Ovary (tissue), 9 donors: ENCODE measurements around the gene COL24A1. TPM values are rescaled to one million over a fixed set of nuclear protein-coding genes. Genes with fewer than 3 reads are reported as not detected.

Experiments
- DNase-seq, 5 donors: peaks; one replicate each; pipeline ENCODE4 v3.0.0-alpha.2; 2019 to 2020
- H3K27ac ChIP-seq, 2 donors: fragments of 200-600 bp; one replicate each; pipeline versions ENCODE4 v1.5.1 to v1.8.0; 2019 to 2022
- H3K27me3 ChIP-seq: fragments of 200-600 bp; one replicate; pipeline ENCODE4 v1.8.0; 2022
- H3K36me3 ChIP-seq: fragments of 200-600 bp; sonication (generic); one replicate; pipeline ENCODE4 v1.5.1; 2019
- H3K4me1 ChIP-seq: one replicate; pipeline ENCODE4 v1.8.1; 2013; ENCODE audit warnings: mild to moderate bottlenecking, moderate library complexity; ENCODE audit not compliant: insufficient read depth
- H3K4me3 ChIP-seq: fragments of 200-600 bp; sonication (generic); one replicate; pipeline ENCODE4 v1.5.1; 2017
- H3K9me3 ChIP-seq, 2 donors: fragments of 200-600 bp in 1 of 2; sonication (generic) in 1 of 2; one replicate each; pipeline versions ENCODE4 v1.5.1 to v1.8.1; 2013 to 2019; ENCODE audit warnings: mild to moderate bottlenecking in 1 of 2, moderate library complexity in 1 of 2
- EP300 ChIP-seq: sonication (generic); formaldehyde crosslinking; IDR thresholded peaks from one replicate; pipeline ENCODE4 v1.6.1; 2017; ENCODE audit warnings: antibody characterized with exemption
- POLR2A ChIP-seq: fragments of 450-650 bp; IDR thresholded peaks from one replicate; pipeline ENCODE4 v1.6.1; 2017; ENCODE audit warnings: antibody characterized with exemption, mild to moderate bottlenecking, moderate library complexity
- WGBS, 3 donors: extraction: QIAGEN DNeasy Blood & Tissue Kit in 1 of 3; methylation state at CpG; one replicate each; pipeline versions ENCODE4 v1.1.5 to v1.1.7; 2013 to 2017; 5-methylcytosine and 5-hydroxymethylcytosine counted together
- intact Hi-C, 4 donors: fragments of 100-400 bp; cut with DNase I; formaldehyde crosslinking; loops; one replicate each; pipeline versions ENCODE4 v1.11.0 to v1.15.1; 2022 to 2023
- polyA plus RNA-seq, 2 donors: library from polyadenylated mRNA; stranded (reverse); fragments of 200-250 nt in 1 of 2; fragments of 350-450 nt in 1 of 2; fragmentation: Illumina TruSeq in 1 of 2; extraction: RNeasy Lipid Tissue Mini Kit (QIAGEN cat#74804) in 1 of 2; gene quantifications; one replicate each; pipeline ENCODE4 v1.2.3, GENCODE V29; 2013 to 2014
- total RNA-seq, 7 donors: library from RNA; depleted of rRNA in 2 of 7; stranded (reverse); fragments of >200 nt in 2 of 7; fragmentation: NEBNext Ultra II Directional in 3 of 7; extraction: Animal tissue kit (Norgen Biotek cat#: 25700) in 3 of 7; gene quantifications; one replicate each; pipeline versions ENCODE4 v1.1.0 to v1.2.4, GENCODE V29; 2016 to 2023
- TF ChIP-seq, protein P1 (sequence below), 3 donors: fragments of 450-650 bp in 2 of 3; fragments of 200-600 bp in 1 of 3; IDR thresholded peaks; one replicate each; pipeline versions ENCODE4 v1.5.1 to v1.8.0; 2016 to 2022; ENCODE audit warnings: antibody characterized with exemption in 3 of 3, mild to moderate bottlenecking in 1 of 3
- donor health status: DM: no; HTN: no; CAD: no; lungs with moderate emphysema.
- donor health status: DM: no; HTN: no; CAD: no.
- donor health status: Bipolar disorder and iron deficiency.
- donor health status: DM: yes; HTN: yes; CAD: no.
- donor health status: DM: no; HTN: no; CAD: no.
- donor health status: DM: yes; HTN: yes; CAD: no.

The COL24A1 gene
- total and polyA plus RNA-seq, 9 donors, result 0.31 to 5.8 (median 0.74) TPM

DNA sequence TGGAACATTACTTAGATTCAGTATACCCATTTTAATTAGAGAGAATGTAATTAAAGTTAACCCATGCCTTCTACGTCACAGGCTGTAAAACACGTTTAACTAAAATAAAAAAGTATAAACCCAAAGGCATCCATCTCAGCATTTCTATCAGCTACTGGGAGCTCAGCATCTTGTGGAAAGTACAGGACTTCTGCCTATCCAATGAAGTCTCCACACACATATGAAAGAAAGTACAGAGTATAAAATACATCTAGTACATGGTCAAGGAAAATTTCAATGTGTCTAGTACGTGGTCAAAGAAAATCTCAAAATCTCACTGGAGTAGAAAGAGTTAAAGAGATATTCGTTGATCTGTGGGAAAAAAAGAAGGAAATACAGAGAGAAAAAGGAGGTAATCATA, 306.9 kb downstream of the COL24A1 start:
- WGBS, 3 donors, result 46 to 65% (median 52%) methylated on average over 4 of the region's 4 CpGs
- TF ChIP-seq POLR2A (no peak), EP300 (no peak)
- H3K27ac ChIP-seq, result no peak overlapping the region
- no peaks in the 10 kb centered on the region for H3K36me3 ChIP-seq
- no peaks in the 10 kb centered on the region for H3K4me1 ChIP-seq
- DNase-seq, result no peak
- intact Hi-C loops, result no loop called here
- no peaks in the 10 kb centered on the region for H3K27me3 ChIP-seq
- no peaks in the 10 kb centered on the region for H3K9me3 ChIP-seq
- H3K4me3 ChIP-seq, result no peak overlapping the region

DNA sequence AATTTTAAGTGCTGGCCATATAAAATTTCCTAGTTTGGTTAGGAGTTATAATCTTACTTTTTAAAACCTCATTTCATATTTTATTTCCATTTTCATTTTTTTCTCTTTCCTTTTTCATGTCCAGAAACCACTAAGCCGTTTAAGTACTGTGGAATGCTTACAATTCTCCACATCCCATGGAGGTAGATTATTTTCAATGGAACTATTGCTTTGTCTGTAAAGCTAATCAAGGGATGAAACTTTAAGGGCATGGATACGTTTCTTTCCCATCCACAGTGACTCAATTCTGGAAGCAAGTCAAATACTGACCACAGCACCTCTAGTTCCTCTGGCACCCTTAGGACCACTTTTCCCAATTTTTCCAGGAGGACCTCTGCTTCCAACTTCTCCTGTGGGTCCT, 309.2 kb downstream of the COL24A1 start:
- Histone ChIP-seq H3K4me3 (no peak overlapping the region), H3K27me3 (no peaks in the 10 kb centered on the region), H3K36me3 (no peaks in the 10 kb centered on the region), H3K9me3 (no peaks in the 10 kb centered on the region), H3K4me1 (no peaks in the 10 kb centered on the region), H3K27ac (no peak overlapping the region)
- TF ChIP-seq, protein P1, sequence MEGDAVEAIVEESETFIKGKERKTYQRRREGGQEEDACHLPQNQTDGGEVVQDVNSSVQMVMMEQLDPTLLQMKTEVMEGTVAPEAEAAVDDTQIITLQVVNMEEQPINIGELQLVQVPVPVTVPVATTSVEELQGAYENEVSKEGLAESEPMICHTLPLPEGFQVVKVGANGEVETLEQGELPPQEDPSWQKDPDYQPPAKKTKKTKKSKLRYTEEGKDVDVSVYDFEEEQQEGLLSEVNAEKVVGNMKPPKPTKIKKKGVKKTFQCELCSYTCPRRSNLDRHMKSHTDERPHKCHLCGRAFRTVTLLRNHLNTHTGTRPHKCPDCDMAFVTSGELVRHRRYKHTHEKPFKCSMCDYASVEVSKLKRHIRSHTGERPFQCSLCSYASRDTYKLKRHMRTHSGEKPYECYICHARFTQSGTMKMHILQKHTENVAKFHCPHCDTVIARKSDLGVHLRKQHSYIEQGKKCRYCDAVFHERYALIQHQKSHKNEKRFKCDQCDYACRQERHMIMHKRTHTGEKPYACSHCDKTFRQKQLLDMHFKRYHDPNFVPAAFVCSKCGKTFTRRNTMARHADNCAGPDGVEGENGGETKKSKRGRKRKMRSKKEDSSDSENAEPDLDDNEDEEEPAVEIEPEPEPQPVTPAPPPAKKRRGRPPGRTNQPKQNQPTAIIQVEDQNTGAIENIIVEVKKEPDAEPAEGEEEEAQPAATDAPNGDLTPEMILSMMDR (IDR thresholded peaks at IDR 0.05), result no peak
- TF ChIP-seq POLR2A, result no peak
- no peak for TF ChIP-seq EP300
- intact Hi-C loops, result no loop called here
- WGBS, 3 donors, result 73 to 84% (median 76%) methylated on average over 2 of the region's 2 CpGs
- no peak for DNase-seq

DNA sequence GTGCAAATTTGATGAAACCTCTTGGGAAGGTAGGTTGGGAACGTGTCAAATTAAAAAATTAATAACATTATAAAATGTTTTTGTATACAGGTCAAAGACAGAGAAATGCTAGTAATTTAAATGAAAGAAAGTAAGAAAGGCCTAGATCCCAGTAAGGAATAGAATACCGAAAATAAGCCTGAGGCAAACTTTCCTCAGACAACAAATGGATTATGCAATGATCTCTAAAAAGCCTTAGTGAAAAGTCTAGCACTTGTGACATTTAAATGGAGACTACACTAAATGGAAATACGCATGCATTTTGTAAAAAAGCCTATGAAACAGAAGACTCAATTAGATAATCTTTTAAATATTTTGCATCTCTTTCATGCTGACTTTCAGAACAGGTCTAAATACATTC, 309.9 kb downstream of the COL24A1 start:
- DNase-seq, result no peak
- Histone ChIP-seq H3K4me3 (no peak overlapping the region), H3K27me3 (no peaks in the 10 kb centered on the region), H3K9me3 (no peaks in the 10 kb centered on the region), H3K36me3 (no peaks in the 10 kb centered on the region), H3K27ac (no peak overlapping the region), H3K4me1 (no peaks in the 10 kb centered on the region)
- intact Hi-C loops, result no loop called here
- TF ChIP-seq, protein P1 (IDR thresholded peaks at IDR 0.05), result no peak
- TF ChIP-seq EP300, result no peak
- TF ChIP-seq POLR2A, result no peak
- WGBS, 3 donors, result 85 to 87% (median 87%) methylated on average over 3 of the region's 3 CpGs

GRCh38 chr1:85839459-85839858, 317.1 kb downstream of the COL24A1 start:
- Histone ChIP-seq H3K27ac (no peak overlapping the region), H3K9me3 (no peaks in the 10 kb centered on the region), H3K4me3 (no peak overlapping the region), H3K4me1 (no peaks in the 10 kb centered on the region), H3K36me3 (no peaks in the 10 kb centered on the region), H3K27me3 (no peaks in the 10 kb centered on the region)
- intact Hi-C loops, result no loop called here
- no peak for TF ChIP-seq POLR2A
- TF ChIP-seq, protein P1 (IDR thresholded peaks at IDR 0.05), result no peak
- no peak for TF ChIP-seq EP300
- no peak for DNase-seq
- WGBS, 3 donors, result 18 to 48% (median 31%) methylated on average over 1 of the region's 1 CpG

GRCh38 chr1:85838238-85838637, 318.3 kb downstream of the COL24A1 start:
- TF ChIP-seq POLR2A (no peak), EP300 (no peak)
- TF ChIP-seq, protein P1 (IDR thresholded peaks at IDR 0.05), result no peak
- H3K27me3 ChIP-seq, result no peaks in the 10 kb centered on the region
- DNase-seq, result no peak
- intact Hi-C loops, result no loop called here
- no peaks in the 10 kb centered on the region for H3K9me3 ChIP-seq
- no peaks in the 10 kb centered on the region for H3K36me3 ChIP-seq
- H3K4me3 ChIP-seq, result no peak overlapping the region
- no peak overlapping the region for H3K27ac ChIP-seq
- H3K4me1 ChIP-seq, result no peaks in the 10 kb centered on the region
- WGBS, 3 donors, result 76 to 91% (median 85%) methylated on average over 2 of the region's 2 CpGs
